OCI-LY7 (cell line): ENCODE results near the gene FLG2. TPM values are rescaled to one million over a fixed set of nuclear protein-coding genes. Genes with fewer than 3 reads are reported as not detected.

ENCODE experiments used
- BruUV-seq: library from RNA; stranded (reverse); fragments of 400-500 nt; replicated peaks from 2 replicates; lab custom pipeline; 2021; lab: Mats Ljungman, UMichigan
- CTCF ChIA-PET: fragments of 300-600 bp; sonication (Branson Sonifier 250); formaldehyde crosslinking; loops from one replicate; lab custom pipeline; 2022; ENCODE audit warnings: antibody characterized with exemption; ENCODE audit not compliant: unreplicated experiment; lab: Charles Lee
- POLR2A ChIA-PET: fragments of 300-600 bp; sonication (Branson Sonifier 250); formaldehyde crosslinking; loops from one replicate; lab custom pipeline; 2022; ENCODE audit warnings: antibody characterized with exemption; lab: Charles Lee
- DNase-seq: peaks from one replicate; pipeline ENCODE4 v3.0.0-alpha.2; 2015; ENCODE audit warnings: low spot score
- H2AFZ ChIP-seq: fragments of 200-600 bp; sonication (generic), shearing (Covaris generic); 2 replicates; pipeline ENCODE4 v1.6.1; 2014; ENCODE audit warnings: mild to moderate bottlenecking, antibody characterized with exemption, low read length, moderate library complexity
- H3K27ac ChIP-seq: fragments of 200-600 bp; sonication (generic); 2 replicates; pipeline ENCODE4 v1.5.1; 2014; ENCODE audit warnings: mixed run types, low read depth, mild to moderate bottlenecking, moderate library complexity, low read length, inconsistent platforms; ENCODE audit not compliant: poor library complexity, severe bottlenecking
- H3K36me3 ChIP-seq: fragments of 200-600 bp; sonication (generic); 2 replicates; pipeline ENCODE4 v1.6.1; 2014; ENCODE audit warnings: mild to moderate bottlenecking, antibody characterized with exemption, low read length, moderate library complexity, mixed read lengths; ENCODE audit not compliant: insufficient read depth
- H3K4me1 ChIP-seq: fragments of 200-600 bp; sonication (generic); 2 replicates; pipeline ENCODE4 v1.5.1; 2014; ENCODE audit warnings: mild to moderate bottlenecking, low read length; ENCODE audit not compliant: insufficient read depth, poor library complexity, severe bottlenecking
- H3K4me2 ChIP-seq: fragments of 200-600 bp; sonication (generic); 2 replicates; pipeline ENCODE4 v1.6.1; 2014; ENCODE audit warnings: mild to moderate bottlenecking, low read length
- H3K4me3 ChIP-seq: fragments of 200-600 bp; sonication (generic); 2 replicates; pipeline ENCODE4 v1.5.1; 2014; ENCODE audit warnings: mild to moderate bottlenecking, low read depth, low read length; ENCODE audit not compliant: poor library complexity, severe bottlenecking
- H3K79me2 ChIP-seq: fragments of 200-600 bp; sonication (generic); 2 replicates; pipeline ENCODE4 v1.6.1; 2016; ENCODE audit warnings: low read depth, mild to moderate bottlenecking, low read length, moderate library complexity, mixed read lengths; ENCODE audit not compliant: insufficient read depth
- H3K9me2 ChIP-seq: fragments of 200-600 bp; sonication (generic); 2 replicates; pipeline ENCODE4 v1.6.1; 2016; ENCODE audit warnings: mild to moderate bottlenecking, low read length, mixed read lengths; ENCODE audit not compliant: insufficient read depth
- H3K9me3 ChIP-seq: fragments of 200-600 bp; sonication (generic); 2 replicates; pipeline ENCODE4 v1.6.1; 2014; ENCODE audit warnings: mild to moderate bottlenecking, mixed run types, low read length, mixed read lengths
- H4K20me1 ChIP-seq: fragments of 200-600 bp; sonication (generic); 2 replicates; pipeline ENCODE4 v1.6.1; 2014; ENCODE audit warnings: mild to moderate bottlenecking, antibody characterized with exemption, low read length, moderate library complexity, mixed read lengths; ENCODE audit not compliant: insufficient read depth
- CTCF ChIP-seq: fragments of 200-600 bp; sonication (generic); conservative IDR thresholded peaks from 2 replicates; pipeline ENCODE4 v1.5.1; 2014; ENCODE audit warnings: mild to moderate bottlenecking, antibody characterized with exemption, low read length, moderate library complexity, mixed read lengths
- EZH2phosphoT487 ChIP-seq: fragments of 200-600 bp; sonication (generic); IDR thresholded peaks from 2 replicates; pipeline ENCODE4 v1.6.1; 2018; ENCODE audit warnings: low read depth, borderline replicate concordance, mild to moderate bottlenecking, mixed run types, antibody characterized with exemption, low read length, moderate library complexity, mixed read lengths
- intact Hi-C: fragments of 100-400 bp; cut with micrococcal nuclease; formaldehyde crosslinking; loops from one replicate; pipeline ENCODE4 v1.10.0; 2022; ENCODE audit not compliant: unreplicated experiment
- total RNA-seq, 2 experiments: library from RNA; depleted of rRNA in 1 of 2; stranded (reverse); fragments of >200 nt in 1 of 2; shearing (Covaris generic) in 1 of 2; gene quantifications; 2 replicates each; pipeline ENCODE4 v1.2.3, GENCODE V29; 2014 to 2022

Gene FLG2
- total RNA-seq, 2 experiments from 2014 or later = not detected

GRCh38 chr1:152343006-152343405, 16.8 kb downstream of the FLG2 start:
- intact Hi-C loops = no loop called here
- H3K4me3 ChIP-seq = no peak overlapping the region

GRCh38 chr1:152335399-152335798, 24.4 kb downstream of the FLG2 start:
- no TSS peak for BruUV-seq
- no peak for DNase-seq
- H3K4me2 ChIP-seq = no peak overlapping the region
- ChIA-PET CTCF (no interaction called here), POLR2A (no interaction called here)
- H3K4me3 ChIP-seq = no peak overlapping the region
- H2AFZ ChIP-seq = no peak overlapping the region
- H3K9me3 ChIP-seq = no peaks in the 10 kb centered on the region
- H3K9me2 ChIP-seq = no peaks in the 10 kb centered on the region
- intact Hi-C loops = no loop called here
- no peak overlapping the region for H3K27ac ChIP-seq
- no peaks in the 10 kb centered on the region for H3K36me3 ChIP-seq
- no peaks in the 10 kb centered on the region for H3K79me2 ChIP-seq
- no peaks in the 10 kb centered on the region for H4K20me1 ChIP-seq
- TF ChIP-seq EZH2phosphoT487 (no peak), CTCF (no peak)
- H3K4me1 ChIP-seq = no peaks in the 10 kb centered on the region

More at GRCh38 chr1:152343006-152343405, 16.8 kb downstream of the FLG2 start:
- no TSS peak for BruUV-seq
- Histone ChIP-seq H3K4me2 (no peak overlapping the region), H2AFZ (no peak overlapping the region), H3K4me1 (no peaks in the 10 kb centered on the region), H3K79me2 (no peaks in the 10 kb centered on the region), H4K20me1 (no peaks in the 10 kb centered on the region), H3K36me3 (no peaks in the 10 kb centered on the region), H3K9me3 (no peaks in the 10 kb centered on the region), H3K9me2 (no peaks in the 10 kb centered on the region), H3K27ac (no peak overlapping the region)
- no peak for DNase-seq
- TF ChIP-seq EZH2phosphoT487 (no peak), CTCF (no peak)
- ChIA-PET POLR2A (no interaction called here), CTCF (no interaction called here)

- no peaks in the 10 kb centered on the region for H4K20me1 ChIP-seq
- H2AFZ ChIP-seq = no peak overlapping the region
- no peaks in the 10 kb centered on the region for H3K79me2 ChIP-seq
- H3K9me3 ChIP-seq = no peaks in the 10 kb centered on the region
- ChIA-PET CTCF (no interaction called here), POLR2A (no interaction called here)
- BruUV-seq = no TSS peak
- H3K4me2 ChIP-seq = no peak overlapping the region
- no peaks in the 10 kb centered on the region for H3K4me1 ChIP-seq
- no peaks in the 10 kb centered on the region for H3K9me2 ChIP-seq
- no peak for DNase-seq
- H3K4me3 ChIP-seq = no peak overlapping the region
- intact Hi-C loops = no loop called here
- TF ChIP-seq CTCF = no peak
- no peak overlapping the region for H3K27ac ChIP-seq
- H3K36me3 ChIP-seq = no peaks in the 10 kb centered on the region
Measured at GRCh38 chr1:152328801-152329391, 30.9 kb downstream of the FLG2 start.
